IMR-90 (cell line): ENCODE measurements around the gene MTA1. TPM values are rescaled to one million over a fixed set of nuclear protein-coding genes. Genes with fewer than 3 reads are reported as not detected.

Source experiments
- ATAC-seq: fragments of 200-7000 bp; cut with Tn5 transposase; 2 replicates; pipeline ENCODE4 v1.9.1; 2020; ENCODE audit warnings: low read depth, mild to moderate bottlenecking, moderate library complexity
- BruUV-seq: library from RNA; stranded (reverse); fragments of 400-500 nt; replicated peaks from 2 replicates; lab custom pipeline; 2021; lab: Mats Ljungman, UMichigan
- CTCF ChIA-PET: fragments of 300-600 bp; formaldehyde crosslinking; extraction: SDS; loops from one replicate; lab custom pipeline; 2021; ENCODE audit warnings: antibody characterized with exemption; lab: Yijun Ruan, JAX
- POLR2A ChIA-PET: fragments of 300-600 bp; sonication (Branson Sonifier 250); formaldehyde crosslinking; loops from one replicate; lab custom pipeline; 2022; ENCODE audit warnings: antibody characterized with exemption; ENCODE audit not compliant: unreplicated experiment; lab: Charles Lee
- DNase-seq: peaks from one replicate; pipeline ENCODE4 v3.0.0; 2013
- H2AFZ ChIP-seq: replicated peaks from 2 replicates; pipeline ENCODE3; 2013; ENCODE audit warnings: low read length, mild to moderate bottlenecking; ENCODE audit not compliant: poor library complexity
- H2AK5ac ChIP-seq: 2 replicates; pipeline ENCODE4 v1.6.1; 2013; ENCODE audit warnings: low read depth, low read length, inconsistent platforms
- H2AK9ac ChIP-seq: replicated peaks from 2 replicates; pipeline ENCODE3; 2013; ENCODE audit warnings: mild to moderate bottlenecking, low read depth, low read length, moderate library complexity; ENCODE audit not compliant: poor library complexity
- H2BK120ac ChIP-seq: 2 replicates; pipeline ENCODE4 v1.6.1; 2013; ENCODE audit warnings: low read depth, low read length, inconsistent platforms
- H2BK15ac ChIP-seq: 3 replicates; pipeline ENCODE4 v1.6.1; 2013; ENCODE audit warnings: low read depth, low read length, inconsistent platforms
- H2BK20ac ChIP-seq: 2 replicates; pipeline ENCODE4 v1.6.1; 2013; ENCODE audit warnings: low read depth, mild to moderate bottlenecking, inconsistent platforms, low read length, moderate library complexity
- H2BK5ac ChIP-seq: 2 replicates; pipeline ENCODE4 v1.6.1; 2013; ENCODE audit warnings: mild to moderate bottlenecking, low read depth, low read length, inconsistent platforms; ENCODE audit not compliant: poor library complexity, severe bottlenecking
- H3K14ac ChIP-seq: replicated peaks from 2 replicates; pipeline ENCODE4 v1.6.1; 2013; ENCODE audit warnings: low read depth, low read length, inconsistent platforms
- H3K18ac ChIP-seq: 2 replicates; pipeline ENCODE4 v1.6.1; 2013; ENCODE audit warnings: low read depth, low read length, control low read depth
- H3K23ac ChIP-seq: 2 replicates; pipeline ENCODE4 v1.6.1; 2013; ENCODE audit warnings: low read depth, low read length, inconsistent platforms
- H3K27ac ChIP-seq: 2 replicates; pipeline ENCODE4 v1.5.1; 2013; ENCODE audit warnings: mild to moderate bottlenecking, control low read depth, low read length; ENCODE audit not compliant: insufficient read depth
- H3K27me3 ChIP-seq: 2 replicates; pipeline ENCODE4 v1.6.1; 2013; ENCODE audit warnings: low read length; ENCODE audit not compliant: control insufficient read depth, insufficient read depth
- H3K36me3 ChIP-seq: 2 replicates; pipeline ENCODE4 v1.6.1; 2013; ENCODE audit warnings: low read length, mixed read lengths; ENCODE audit not compliant: control insufficient read depth, insufficient read depth
- H3K4ac ChIP-seq: 2 replicates; pipeline ENCODE4 v1.6.1; 2013; ENCODE audit warnings: low read depth, low read length, inconsistent platforms
- H3K4me1 ChIP-seq: 2 replicates; pipeline ENCODE4 v1.6.1; 2013; ENCODE audit warnings: low read length, mixed read lengths; ENCODE audit not compliant: control insufficient read depth, insufficient read depth
- H3K4me2 ChIP-seq: 2 replicates; pipeline ENCODE4 v1.6.1; 2013; ENCODE audit warnings: low read depth, mild to moderate bottlenecking, control low read depth, low read length, moderate library complexity
- H3K4me3 ChIP-seq: 2 replicates; pipeline ENCODE4 v1.5.1; 2013; ENCODE audit warnings: low read depth, mild to moderate bottlenecking, control low read depth, low read length, moderate library complexity; ENCODE audit not compliant: insufficient read depth
- H3K56ac ChIP-seq: 2 replicates; pipeline ENCODE4 v1.6.1; 2013; ENCODE audit warnings: low read length, inconsistent platforms; ENCODE audit not compliant: insufficient read depth; ENCODE audit errors: extremely low read depth
- H3K79me1 ChIP-seq, 2 experiments: 2 replicates each; pipeline ENCODE4 v1.6.1; 2013; ENCODE audit warnings: low read length in 2 of 2, inconsistent platforms in 1 of 2, low read depth in 1 of 2
- H3K9ac ChIP-seq: 2 replicates; pipeline ENCODE4 v1.6.1; 2013; ENCODE audit warnings: low read depth, low read length, control low read depth
- H3K9me1 ChIP-seq: 2 replicates; pipeline ENCODE4 v1.6.1; 2013; ENCODE audit warnings: low read length, inconsistent platforms; ENCODE audit not compliant: insufficient read depth
- H3K9me3 ChIP-seq: 2 replicates; pipeline ENCODE4 v1.6.1; 2013; ENCODE audit warnings: low read length; ENCODE audit not compliant: control insufficient read depth, insufficient read depth
- H4K20me1 ChIP-seq: 2 replicates; pipeline ENCODE4 v1.6.1; 2013; ENCODE audit warnings: low read length, inconsistent platforms; ENCODE audit not compliant: insufficient read depth
- H4K5ac ChIP-seq: 2 replicates; pipeline ENCODE4 v1.6.1; 2013; ENCODE audit warnings: mild to moderate bottlenecking, low read depth, low read length, control low read depth
- H4K8ac ChIP-seq, 2 experiments: 2 replicates each; pipeline ENCODE4 v1.6.1; 2013; ENCODE audit warnings: low read depth in 2 of 2, low read length in 2 of 2, control low read depth in 1 of 2, inconsistent platforms in 1 of 2
- H4K91ac ChIP-seq: 2 replicates; pipeline ENCODE4 v1.6.1; 2013; ENCODE audit warnings: low read depth, low read length, inconsistent platforms; ENCODE audit not compliant: insufficient read depth
- CHD1 ChIP-seq: IDR thresholded peaks from 2 replicates; pipeline ENCODE4 v1.6.1; 2012; ENCODE audit warnings: low read depth, low read length, improper control_type of control experiment
- ELK1 ChIP-seq: fragments of 150-350 bp; IDR thresholded peaks from 2 replicates; pipeline ENCODE4 v1.6.1; 2016; ENCODE audit warnings: low read depth, mild to moderate bottlenecking, low read length, moderate library complexity, borderline replicate concordance
- MAFK ChIP-seq: IDR thresholded peaks from 2 replicates; pipeline ENCODE4 v1.6.1; 2012; ENCODE audit warnings: low read depth, low read length, improper control_type of control experiment
- MAZ ChIP-seq: IDR thresholded peaks from 2 replicates; pipeline ENCODE4 v1.6.1; 2012; ENCODE audit warnings: low read depth, mild to moderate bottlenecking, low read length, improper control_type of control experiment, moderate library complexity, borderline replicate concordance
- MXI1 ChIP-seq: IDR thresholded peaks from 2 replicates; pipeline ENCODE4 v1.6.1; 2012; ENCODE audit warnings: low read depth, mild to moderate bottlenecking, low read length, moderate library complexity, borderline replicate concordance
- NFE2L2 ChIP-seq: fragments of 150-350 bp; IDR thresholded peaks from 2 replicates; pipeline ENCODE4 v1.6.1; 2016; ENCODE audit warnings: low read depth, mild to moderate bottlenecking, low read length
- RAD21 ChIP-seq: IDR thresholded peaks from 2 replicates; pipeline ENCODE4 v1.6.1; 2012; ENCODE audit warnings: low read length, improper control_type of control experiment
- RCOR1 ChIP-seq: IDR thresholded peaks from 2 replicates; pipeline ENCODE4 v1.6.1; 2012; ENCODE audit warnings: mild to moderate bottlenecking, low read length, improper control_type of control experiment; ENCODE audit not compliant: insufficient replicate concordance
- RFX5 ChIP-seq: IDR thresholded peaks from 2 replicates; pipeline ENCODE4 v1.8.0; 2012; ENCODE audit warnings: low read depth, mild to moderate bottlenecking, low read length, moderate library complexity
- WGBS, 2 experiments: methylation state at CpG; one replicate each; pipeline versions ENCODE4 v1.1.5 to v1.1.7; 2013; ENCODE audit warnings: missing lambda C conversion rate in 2 of 2; ENCODE audit not compliant: insufficient read length in 1 of 2; ENCODE audit errors: extremely low coverage in 2 of 2; 5-methylcytosine and 5-hydroxymethylcytosine counted together
- dilution Hi-C: fragments of 300-500 bp; cut with HindIII; formaldehyde crosslinking; loops from one replicate; pipeline ENCODE4 v1.14.3; 2018; ENCODE audit warnings: low sequenced_read_pairs; ENCODE audit not compliant: unreplicated experiment
- in situ Hi-C: fragments of 300-500 bp; cut with MboI; formaldehyde crosslinking; loops from 3 replicates; pipeline ENCODE4 v1.14.3; 2019; ENCODE audit warnings: low sequenced_read_pairs, inconsistent platforms, mixed read lengths
- intact Hi-C: fragments of 100-400 bp; cut with micrococcal nuclease; formaldehyde crosslinking; loops from 2 replicates; pipeline ENCODE4 v1.10.0; 2022
- polyA plus RNA-seq, 3 experiments: library from polyadenylated mRNA; depleted of rRNA; stranded (reverse); fragments of >200 nt; gene quantifications; 2 replicates each; pipeline ENCODE4 v1.2.3, GENCODE V29; 2012; ENCODE audit warnings: low replicate concordance in 1 of 3
- total RNA-seq: library from RNA; depleted of rRNA; stranded (reverse); fragments of >200 nt; gene quantifications from 2 replicates; pipeline ENCODE4 v1.2.3, GENCODE V29; 2012
- TF ChIP-seq, protein P1 (sequence below): conservative IDR thresholded peaks from 2 replicates; pipeline ENCODE4 v1.5.1; 2012; ENCODE audit warnings: mild to moderate bottlenecking, low read depth, low read length, improper control_type of control experiment

Gene MTA1
- total and polyA plus RNA-seq, 2 of the 4 experiments (the other 2 are of a cell fraction) = 21.5 to 61.6 TPM

GRCh38 chr14:105393151-105393550 is 26.5 kb upstream of the MTA1 start:
- dilution Hi-C loops = no loop called here
- WGBS, 2 experiments = 93% methylated on average over 5 of the region's 14 CpGs; no CpG with 5 or more reads in 1 of the 2 experiments
- Histone ChIP-seq H3K36me3 (peaks cover 4% of the 10 kb centered on the region; the same call in 1 of the 2 replicates), H3K9me1 (no peaks in the 10 kb centered on the region), H4K91ac (no peak overlapping the region), H4K20me1 (no peaks in the 10 kb centered on the region), H3K27me3 (no peaks in the 10 kb centered on the region), H3K4me2 (no peak overlapping the region), H3K56ac (no peak overlapping the region), H4K8ac (no peak overlapping the region), H3K9me3 (no peaks in the 10 kb centered on the region), H3K14ac (no peak overlapping the region), H3K4ac (no peak overlapping the region), H3K23ac (no peak overlapping the region), H2AK9ac (no peak overlapping the region), H3K4me1 (peaks cover 2% of the 10 kb centered on the region; the same call in 1 of the 2 replicates), H2BK15ac (no peak overlapping the region), H3K27ac (no peak overlapping the region), H3K79me1 (peaks cover 0 to 9% of the 10 kb centered on the region in 2 experiments; a peak in 1 of 4 replicates), H3K18ac (no peak overlapping the region), H2AK5ac (no peak overlapping the region), H2BK5ac (no peak overlapping the region), H3K4me3 (no peak overlapping the region), H2BK120ac (no peak overlapping the region), H4K5ac (no peak overlapping the region), H2AFZ (no peak overlapping the region), H3K9ac (no peak overlapping the region), H2BK20ac (no peak overlapping the region)
- no peak for ATAC-seq
- POLR2A ChIA-PET = no interaction called here
- intact Hi-C loops = no loop called here
- DNase-seq = no peak
- CTCF ChIA-PET = no interaction called here
- in situ Hi-C loops = no loop called here
- no TSS peak for BruUV-seq
- no peak for TF ChIP-seq ELK1
- no peak for TF ChIP-seq CHD1
- TF ChIP-seq MXI1 = no peak
- TF ChIP-seq MAZ = no peak
- TF ChIP-seq, protein P1, sequence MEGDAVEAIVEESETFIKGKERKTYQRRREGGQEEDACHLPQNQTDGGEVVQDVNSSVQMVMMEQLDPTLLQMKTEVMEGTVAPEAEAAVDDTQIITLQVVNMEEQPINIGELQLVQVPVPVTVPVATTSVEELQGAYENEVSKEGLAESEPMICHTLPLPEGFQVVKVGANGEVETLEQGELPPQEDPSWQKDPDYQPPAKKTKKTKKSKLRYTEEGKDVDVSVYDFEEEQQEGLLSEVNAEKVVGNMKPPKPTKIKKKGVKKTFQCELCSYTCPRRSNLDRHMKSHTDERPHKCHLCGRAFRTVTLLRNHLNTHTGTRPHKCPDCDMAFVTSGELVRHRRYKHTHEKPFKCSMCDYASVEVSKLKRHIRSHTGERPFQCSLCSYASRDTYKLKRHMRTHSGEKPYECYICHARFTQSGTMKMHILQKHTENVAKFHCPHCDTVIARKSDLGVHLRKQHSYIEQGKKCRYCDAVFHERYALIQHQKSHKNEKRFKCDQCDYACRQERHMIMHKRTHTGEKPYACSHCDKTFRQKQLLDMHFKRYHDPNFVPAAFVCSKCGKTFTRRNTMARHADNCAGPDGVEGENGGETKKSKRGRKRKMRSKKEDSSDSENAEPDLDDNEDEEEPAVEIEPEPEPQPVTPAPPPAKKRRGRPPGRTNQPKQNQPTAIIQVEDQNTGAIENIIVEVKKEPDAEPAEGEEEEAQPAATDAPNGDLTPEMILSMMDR = no peak
- TF ChIP-seq RAD21 = no peak
- TF ChIP-seq NFE2L2 = no peak
- no peak for TF ChIP-seq RFX5
- no peak for TF ChIP-seq RCOR1
- TF ChIP-seq MAFK = no peak
